CD1c-positive myeloid dendritic cell (primary cell): ENCODE measurements around the gene TRAPPC6A.

Experiments used
- DNase-seq: peaks from one replicate; pipeline ENCODE4 v3.0.0-alpha.2; 2016; ENCODE audit errors: extremely low spot score

TRAPPC6A gene

GRCh38 chr19:45186509-45187334 lies 8.7 kb upstream of the TRAPPC6A start:
- DNase-seq = no peak

DNA sequence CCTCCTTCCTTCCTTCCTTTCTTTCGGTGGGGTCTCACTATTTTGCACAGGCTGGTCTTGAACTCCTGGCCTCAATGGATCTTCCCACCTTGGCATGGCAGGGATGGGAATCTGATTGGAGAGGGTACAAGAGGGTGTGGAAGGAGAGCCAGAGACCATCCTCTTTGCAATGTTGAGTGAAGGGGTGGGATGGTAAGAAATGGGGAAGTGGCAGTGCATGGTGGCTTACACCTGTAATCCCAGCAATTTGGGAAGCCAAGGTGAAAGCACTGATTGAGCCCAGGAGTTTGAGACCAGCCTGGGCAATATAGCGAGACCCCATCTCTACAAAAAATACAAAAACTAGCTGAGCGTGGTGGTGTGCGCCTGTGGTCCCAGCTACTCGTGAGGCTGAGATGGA lies 6.1 kb upstream of the TRAPPC6A start:
- no peak for DNase-seq

DNA sequence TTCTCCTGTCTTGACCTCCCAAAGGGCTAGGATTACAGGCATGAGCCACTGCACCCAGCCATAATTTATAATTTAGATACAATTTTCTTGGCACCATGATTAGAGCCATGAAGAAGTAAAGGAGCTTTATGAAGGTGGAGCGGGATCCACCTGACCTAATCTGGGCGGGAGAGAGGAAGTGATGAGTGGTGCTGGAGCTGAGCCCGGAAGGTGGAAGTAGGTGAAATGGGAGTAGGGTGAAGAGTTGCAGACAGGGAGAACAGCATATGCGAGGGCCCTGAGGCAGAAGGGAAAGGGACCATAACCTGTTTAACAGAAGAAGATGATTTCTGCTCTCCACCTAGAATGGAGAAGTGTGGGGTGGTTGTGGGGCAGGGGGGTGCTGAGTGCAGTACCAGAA lies 4.7 kb upstream of the TRAPPC6A start:
- DNase-seq = no peak

GRCh38 chr19:45180936-45181335 lies 2.9 kb upstream of the TRAPPC6A start:
- no peak for DNase-seq

- no peak for DNase-seq
Measured at GRCh38 chr19:45179892-45180370, 1.9 kb upstream of the TRAPPC6A start.

- peak; percentile 57 for DNase-seq
Measured at GRCh38 chr19:45179072-45179891, 1.2 kb upstream of the TRAPPC6A start.

- peak; percentile 100 for DNase-seq
Measured at GRCh38 chr19:45178262-45179071, 430 bp upstream of the TRAPPC6A start, which contains the start of gene BLOC1S3. Gene BLOC1S3 (plus strand): TSS chr19:45178784. CDS start chr19:45179297, 513 bp downstream.

- no peak for DNase-seq
Measured at GRCh38 chr19:45175515-45176345, 2.3 kb downstream of the TRAPPC6A start.

- DNase-seq = no peak
Measured at GRCh38 chr19:45173816-45174215, 4.2 kb downstream of the TRAPPC6A start.

DNA sequence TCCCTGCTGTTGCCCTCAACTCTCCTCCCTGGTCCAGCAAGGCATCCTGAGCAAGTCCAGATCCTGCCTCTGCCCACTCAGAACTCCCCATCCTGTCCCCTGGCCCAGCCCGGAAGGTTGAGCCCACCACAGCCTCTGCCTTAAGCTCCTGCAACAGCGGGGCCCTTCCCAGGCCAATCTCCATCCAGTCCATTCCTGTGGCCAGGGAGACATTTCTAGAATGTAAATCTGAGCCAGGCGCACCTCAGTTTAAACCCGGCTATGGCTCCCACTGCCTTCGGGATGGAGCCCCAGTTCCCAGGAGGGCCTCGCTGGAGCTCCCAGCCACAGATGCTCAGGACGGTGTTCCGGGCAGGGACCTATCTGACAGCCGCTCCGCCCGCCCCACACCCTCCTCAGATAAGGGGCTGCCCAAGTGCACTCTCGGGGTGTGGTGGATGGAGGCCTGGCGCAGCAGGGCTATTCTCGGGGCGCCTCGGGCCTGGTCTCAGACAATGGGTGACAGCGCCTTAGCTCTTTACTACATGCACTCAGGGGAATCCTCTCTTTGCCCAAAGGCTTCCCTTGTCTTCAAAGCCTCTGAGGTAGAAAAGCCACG lies 5.3 kb downstream of the TRAPPC6A start:
- no peak for DNase-seq

DNA sequence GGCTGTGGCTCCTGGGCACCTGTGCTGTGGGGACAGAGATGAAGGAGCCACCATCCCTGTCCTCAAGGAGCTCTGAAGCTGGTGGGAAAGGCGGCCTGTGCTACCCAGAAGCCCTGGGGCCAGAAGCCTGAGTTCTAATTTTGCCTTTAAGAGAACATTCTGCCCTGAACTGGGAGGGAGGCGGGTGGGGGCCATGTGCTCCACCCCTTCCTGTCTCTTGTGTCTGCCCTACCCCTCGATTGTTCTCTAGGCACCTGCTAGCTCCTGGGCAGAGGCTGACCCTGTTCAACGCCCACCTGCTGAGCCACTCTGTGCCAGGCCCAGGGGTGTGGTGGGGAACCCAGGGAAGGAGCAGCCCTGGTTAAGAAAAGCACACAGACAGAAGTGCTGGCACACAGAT lies 5.9 kb downstream of the TRAPPC6A start:
- DNase-seq = no peak

DNA sequence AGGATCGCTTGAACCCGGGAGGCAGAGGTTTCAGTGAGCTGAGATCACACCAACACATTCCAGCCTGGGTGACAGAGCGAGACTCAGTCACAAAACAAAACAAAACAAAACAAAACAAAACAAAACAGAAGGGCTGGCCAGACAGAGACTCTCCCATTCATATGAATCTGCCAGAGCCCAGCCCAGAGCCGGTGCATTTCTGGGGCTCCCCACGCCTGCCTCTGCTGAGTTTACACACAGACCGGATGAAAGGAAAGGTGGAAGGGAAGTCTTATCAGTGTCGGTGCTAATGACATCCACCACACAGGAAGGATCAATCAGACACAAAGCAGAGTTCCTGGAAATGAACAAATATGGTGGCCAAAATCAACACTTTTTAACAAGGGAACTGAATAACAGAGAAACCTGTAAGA lies 6.8 kb downstream of the TRAPPC6A start:
- DNase-seq = no peak

GRCh38 chr19:45170146-45171106 lies 7.6 kb downstream of the TRAPPC6A start:
- no peak for DNase-seq

DNA sequence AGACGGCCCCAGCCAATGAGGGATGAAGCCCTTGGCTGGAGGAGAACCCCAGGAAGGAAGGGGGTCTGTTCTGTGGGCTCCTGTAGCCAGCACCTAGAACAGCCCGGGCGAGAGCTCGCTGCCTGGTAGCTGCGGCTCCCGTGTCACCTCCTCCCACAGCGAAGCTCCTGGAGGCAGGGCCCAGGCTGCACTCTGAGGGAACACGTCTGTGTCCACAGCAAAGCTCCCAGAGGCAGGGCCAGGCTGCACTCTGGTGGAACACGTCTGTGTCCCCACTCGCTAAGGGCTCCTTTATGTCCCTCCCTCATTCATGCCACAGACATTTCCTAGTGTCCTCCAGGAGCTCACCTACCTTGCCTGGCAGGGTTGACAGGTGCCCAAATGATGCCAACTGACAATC lies 8.4 kb downstream of the TRAPPC6A start:
- no peak for DNase-seq

DNA sequence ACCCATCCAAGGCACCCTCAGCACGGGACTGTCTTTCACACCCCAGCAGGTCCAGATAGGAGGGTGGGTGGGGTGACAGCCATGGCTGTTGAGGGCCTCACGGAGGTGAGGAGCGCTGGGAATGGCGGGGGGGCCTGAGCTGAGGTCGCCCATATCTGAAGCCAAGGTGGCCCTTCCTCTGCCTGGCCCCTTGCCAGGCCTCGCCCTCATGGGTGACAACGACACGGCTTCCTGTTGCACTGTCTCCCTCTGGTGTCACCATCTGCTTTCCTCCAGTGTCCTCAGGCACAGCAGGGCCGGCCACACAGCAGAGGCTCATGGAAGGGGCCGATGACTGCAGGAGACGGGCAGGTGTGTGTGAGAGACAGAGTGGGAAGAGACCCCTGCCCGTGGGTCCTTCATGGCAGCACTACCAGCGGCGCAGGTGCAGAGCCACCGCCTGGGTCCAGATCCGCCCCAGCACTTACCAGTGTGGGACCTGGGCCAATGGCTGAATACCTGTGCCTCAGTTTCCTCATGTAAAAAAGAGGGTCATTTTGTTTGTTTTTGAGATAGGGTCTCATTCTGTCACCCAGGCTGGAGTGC lies 9.2 kb downstream of the TRAPPC6A start:
- DNase-seq = no peak

GRCh38 chr19:45166723-45167252 lies 11.2 kb downstream of the TRAPPC6A start:
- DNase-seq = no peak

- peak; percentile 92 for DNase-seq
Measured at GRCh38 chr19:45164577-45165335, 13.3 kb downstream of the TRAPPC6A start.
